Ovary (tissue), 3 donors: ENCODE results near the gene MELK.

Source experiments
- CTCF ChIP-seq, 3 donors: fragments of 450-650 bp in 2 of 3; fragments of 200-600 bp in 1 of 3; IDR thresholded peaks; one replicate each; pipeline versions ENCODE4 v1.5.1 to v1.8.0; 2016 to 2022; ENCODE audit warnings: antibody characterized with exemption in 3 of 3, mild to moderate bottlenecking in 1 of 3
- EP300 ChIP-seq: sonication (generic); formaldehyde crosslinking; IDR thresholded peaks from one replicate; pipeline ENCODE4 v1.6.1; 2017; ENCODE audit warnings: antibody characterized with exemption
- donor health status: DM: no; HTN: no; CAD: no.

- no peak for TF ChIP-seq CTCF (IDR thresholded peaks at IDR 0.05)
- TF ChIP-seq EP300: no peak
Measured at GRCh38 chr9:36543916-36544315, 28.8 kb upstream of the MELK start.
